HEK293 (cell line): ENCODE results near the gene RAD9B.

Source experiments
- CTCF ChIA-PET: fragments of 350-600 bp; formaldehyde crosslinking; extraction: SDS; loops from one replicate; lab custom pipeline; 2021; ENCODE audit warnings: antibody characterized with exemption; lab: Yijun Ruan, JAX
- POLR2A ChIA-PET: fragments of 300-600 bp; formaldehyde crosslinking; extraction: SDS; loops from one replicate; lab custom pipeline; 2020; ENCODE audit warnings: antibody characterized with exemption, inconsistent platforms; lab: Yijun Ruan, JAX
- H3K27ac ChIP-seq: fragments of 200-500 bp; sonication (Bioruptor generic); 2 replicates; pipeline ENCODE4 v1.5.1; 2014; ENCODE audit warnings: low read depth, low read length, control low read depth, inconsistent platforms; ENCODE audit errors: extremely low read depth
- H3K36me3 ChIP-seq, 2 experiments: fragments of 200-500 bp in 1 of 2; sonication (Bioruptor generic) in 1 of 2; 1 replicate in 1 of 2; 2 replicates in 1 of 2; pipeline ENCODE4 v1.5.1; 2014 to 2017; ENCODE audit warnings: inconsistent platforms in 2 of 2, low read length in 2 of 2; ENCODE audit not compliant: control insufficient read depth in 2 of 2, insufficient read depth in 1 of 2
- H3K4me1 ChIP-seq: fragments of 200-500 bp; sonication (Bioruptor generic); 2 replicates; pipeline ENCODE4 v1.5.1; 2014; ENCODE audit warnings: mild to moderate bottlenecking, low read length, inconsistent platforms; ENCODE audit not compliant: control insufficient read depth, insufficient read depth
- H3K4me3 ChIP-seq: 2 replicates; pipeline ENCODE4 v1.5.1; 2011; ENCODE audit warnings: low read depth, mild to moderate bottlenecking, control low read depth, low read length, moderate library complexity
- H3K9me3 ChIP-seq: fragments of 200-500 bp; sonication (Bioruptor generic); 2 replicates; pipeline ENCODE4 v1.5.1; 2014; ENCODE audit warnings: low read depth, low read length, inconsistent platforms; ENCODE audit not compliant: control insufficient read depth, insufficient read depth
- KLF10 ChIP-seq: fragments of 450-650 bp; IDR thresholded peaks from 2 replicates; pipeline ENCODE4 v1.5.1; 2018; ENCODE audit warnings: missing biosample characterization, mild to moderate bottlenecking, missing genetic modification characterization
- OSR2 ChIP-seq: fragments of 450-650 bp; formaldehyde crosslinking; IDR thresholded peaks from 2 replicates; pipeline ENCODE4 v1.5.1; 2016; ENCODE audit warnings: missing biosample characterization, missing genetic modification characterization
- SALL2 ChIP-seq: fragments of 450-650 bp; formaldehyde crosslinking; IDR thresholded peaks from 2 replicates; pipeline ENCODE4 v1.5.0; 2017; ENCODE audit warnings: missing biosample characterization, mild to moderate bottlenecking, missing genetic modification characterization, borderline replicate concordance
- SP7 ChIP-seq: fragments of 450-650 bp; formaldehyde crosslinking; IDR thresholded peaks from 2 replicates; pipeline ENCODE4 v1.5.1; 2016; ENCODE audit warnings: missing biosample characterization, missing genetic modification characterization
- ZBTB20 ChIP-seq: fragments of 450-650 bp; formaldehyde crosslinking; IDR thresholded peaks from 2 replicates; pipeline ENCODE4 v1.5.1; 2016; ENCODE audit warnings: missing biosample characterization, missing genetic modification characterization
- ZNF112 ChIP-seq: fragments of 450-650 bp; formaldehyde crosslinking; IDR thresholded peaks from 2 replicates; pipeline ENCODE4 v1.5.0; 2017; ENCODE audit warnings: missing biosample characterization, missing genetic modification characterization
- ZNF16 ChIP-seq: fragments of 450-650 bp; formaldehyde crosslinking; IDR thresholded peaks from 2 replicates; pipeline ENCODE4 v1.5.1; 2016; ENCODE audit warnings: low read depth, missing biosample characterization, missing genetic modification characterization
- ZNF175 ChIP-seq: fragments of 450-650 bp; formaldehyde crosslinking; IDR thresholded peaks from 2 replicates; pipeline ENCODE4 v1.5.1; 2016; ENCODE audit warnings: missing biosample characterization, missing genetic modification characterization
- ZNF366 ChIP-seq: fragments of 450-650 bp; formaldehyde crosslinking; conservative IDR thresholded peaks from 2 replicates; pipeline ENCODE4 v1.5.1; 2016; ENCODE audit warnings: missing biosample characterization, missing genetic modification characterization
- ZNF37A ChIP-seq: fragments of 450-650 bp; IDR thresholded peaks from 2 replicates; pipeline ENCODE4 v1.5.1; 2018; ENCODE audit warnings: missing biosample characterization, missing genetic modification characterization
- ZNF433 ChIP-seq: fragments of 450-650 bp; formaldehyde crosslinking; IDR thresholded peaks from 2 replicates; pipeline ENCODE4 v1.5.1; 2016; ENCODE audit warnings: missing biosample characterization, missing genetic modification characterization, low read depth
- ZNF501 ChIP-seq: fragments of 450-650 bp; formaldehyde crosslinking; IDR thresholded peaks from 2 replicates; pipeline ENCODE4 v1.5.1; 2016; ENCODE audit warnings: missing biosample characterization, missing genetic modification characterization
- ZNF549 ChIP-seq: fragments of 450-650 bp; IDR thresholded peaks from 2 replicates; pipeline ENCODE4 v1.5.1; 2018; ENCODE audit warnings: missing biosample characterization, missing genetic modification characterization, mild to moderate bottlenecking, inconsistent platforms, moderate library complexity
- ZNF664 ChIP-seq: fragments of 450-650 bp; formaldehyde crosslinking; IDR thresholded peaks from 2 replicates; pipeline ENCODE4 v1.5.1; 2016; ENCODE audit warnings: missing biosample characterization, missing genetic modification characterization
- ZNF785 ChIP-seq: fragments of 450-650 bp; formaldehyde crosslinking; IDR thresholded peaks from 2 replicates; pipeline ENCODE4 v1.5.1; 2016; ENCODE audit warnings: missing biosample characterization, missing genetic modification characterization
- TF ChIP-seq, protein P1 (sequence below): fragments of 450-650 bp; formaldehyde crosslinking; IDR thresholded peaks from 2 replicates; pipeline ENCODE4 v1.5.1; 2017; ENCODE audit warnings: missing biosample characterization, missing genetic modification characterization
- TF ChIP-seq, protein P2 (sequence below): fragments of 450-650 bp; formaldehyde crosslinking; IDR thresholded peaks from 2 replicates; pipeline ENCODE4 v1.5.1; 2016; ENCODE audit warnings: missing biosample characterization, missing genetic modification characterization
- TF ChIP-seq, protein P3 (sequence below): fragments of 450-650 bp; formaldehyde crosslinking; IDR thresholded peaks from 2 replicates; pipeline ENCODE4 v1.5.1; 2016; ENCODE audit warnings: missing biosample characterization, missing genetic modification characterization
- TF ChIP-seq, protein P4 (sequence below): fragments of 450-650 bp; formaldehyde crosslinking; IDR thresholded peaks from 2 replicates; pipeline ENCODE4 v1.5.1; 2017; ENCODE audit warnings: missing biosample characterization, missing genetic modification characterization
- TF ChIP-seq, protein P5 (sequence below): IDR thresholded peaks from 2 replicates; pipeline ENCODE4 v1.6.1; 2011; ENCODE audit warnings: mild to moderate bottlenecking, low read depth, low read length, borderline replicate concordance
- TF ChIP-seq, protein P6 (sequence below): fragments of 450-650 bp; formaldehyde crosslinking; IDR thresholded peaks from 2 replicates; pipeline ENCODE4 v1.5.1; 2016; ENCODE audit warnings: missing biosample characterization, missing genetic modification characterization
- TF ChIP-seq, protein P7 (sequence below): sonication (generic); formaldehyde crosslinking; IDR thresholded peaks from 2 replicates; pipeline ENCODE4 v1.8.1; 2022; ENCODE audit warnings: mild to moderate bottlenecking, moderate library complexity, missing genetic modification reagents

RAD9B gene

DNA sequence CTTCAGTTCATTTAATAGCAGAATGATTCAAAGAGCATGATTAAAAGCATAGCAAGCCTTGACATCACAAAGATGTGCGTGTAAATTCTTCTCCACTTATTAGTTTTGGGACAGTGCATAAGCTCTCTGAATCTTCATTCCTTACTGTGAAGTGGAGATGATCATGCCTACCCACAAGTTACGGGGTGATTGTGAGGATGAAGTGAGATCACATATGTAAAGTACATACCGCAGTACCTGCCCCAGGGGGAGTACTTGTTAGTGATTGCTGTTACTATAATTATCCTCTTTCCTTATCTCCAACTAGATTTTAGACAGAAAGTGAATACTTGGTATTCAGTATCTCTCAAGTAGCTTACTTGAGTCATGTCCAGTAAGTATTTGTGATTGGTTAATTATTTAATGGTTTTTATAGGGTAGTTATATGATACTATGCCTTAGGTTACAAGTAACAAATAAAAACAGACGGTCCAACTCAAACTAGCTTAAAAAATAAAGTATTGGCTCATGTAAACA is 6.0 kb downstream of the RAD9B start:
- peaks cover 4% of the 10 kb centered on the region for H3K4me1 ChIP-seq
- H3K9me3 ChIP-seq = no peaks in the 10 kb centered on the region
- ChIA-PET POLR2A (no interaction called here), CTCF (interaction anchor here (0.5 to 5.3 kb wide), 6 partner anchors 43 to 386 kb away, joined by 3 to 45 read pairs (median 4); no protein-coding TSS in a partner anchor)
- TF ChIP-seq ZNF785 (tag by site-specific recombination) = no peak
- TF ChIP-seq, protein P1, sequence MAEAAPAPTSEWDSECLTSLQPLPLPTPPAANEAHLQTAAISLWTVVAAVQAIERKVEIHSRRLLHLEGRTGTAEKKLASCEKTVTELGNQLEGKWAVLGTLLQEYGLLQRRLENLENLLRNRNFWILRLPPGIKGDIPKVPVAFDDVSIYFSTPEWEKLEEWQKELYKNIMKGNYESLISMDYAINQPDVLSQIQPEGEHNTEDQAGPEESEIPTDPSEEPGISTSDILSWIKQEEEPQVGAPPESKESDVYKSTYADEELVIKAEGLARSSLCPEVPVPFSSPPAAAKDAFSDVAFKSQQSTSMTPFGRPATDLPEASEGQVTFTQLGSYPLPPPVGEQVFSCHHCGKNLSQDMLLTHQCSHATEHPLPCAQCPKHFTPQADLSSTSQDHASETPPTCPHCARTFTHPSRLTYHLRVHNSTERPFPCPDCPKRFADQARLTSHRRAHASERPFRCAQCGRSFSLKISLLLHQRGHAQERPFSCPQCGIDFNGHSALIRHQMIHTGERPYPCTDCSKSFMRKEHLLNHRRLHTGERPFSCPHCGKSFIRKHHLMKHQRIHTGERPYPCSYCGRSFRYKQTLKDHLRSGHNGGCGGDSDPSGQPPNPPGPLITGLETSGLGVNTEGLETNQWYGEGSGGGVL (tag by site-specific recombination) = peak; percentile 55
- TF ChIP-seq, protein P2, sequence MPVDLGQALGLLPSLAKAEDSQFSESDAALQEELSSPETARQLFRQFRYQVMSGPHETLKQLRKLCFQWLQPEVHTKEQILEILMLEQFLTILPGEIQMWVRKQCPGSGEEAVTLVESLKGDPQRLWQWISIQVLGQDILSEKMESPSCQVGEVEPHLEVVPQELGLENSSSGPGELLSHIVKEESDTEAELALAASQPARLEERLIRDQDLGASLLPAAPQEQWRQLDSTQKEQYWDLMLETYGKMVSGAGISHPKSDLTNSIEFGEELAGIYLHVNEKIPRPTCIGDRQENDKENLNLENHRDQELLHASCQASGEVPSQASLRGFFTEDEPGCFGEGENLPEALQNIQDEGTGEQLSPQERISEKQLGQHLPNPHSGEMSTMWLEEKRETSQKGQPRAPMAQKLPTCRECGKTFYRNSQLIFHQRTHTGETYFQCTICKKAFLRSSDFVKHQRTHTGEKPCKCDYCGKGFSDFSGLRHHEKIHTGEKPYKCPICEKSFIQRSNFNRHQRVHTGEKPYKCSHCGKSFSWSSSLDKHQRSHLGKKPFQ (tag by site-specific recombination) = peak; percentile 59; the same call in 1 of the 2 replicates
- no peak for TF ChIP-seq SALL2 (tag by site-specific recombination)
- TF ChIP-seq SP7 (tag by site-specific recombination) = peak; percentile 84
- TF ChIP-seq ZNF175 (tag by site-specific recombination) = no peak
- no peak for TF ChIP-seq ZNF433
- TF ChIP-seq ZNF112 = no peak
- TF ChIP-seq, protein P3, sequence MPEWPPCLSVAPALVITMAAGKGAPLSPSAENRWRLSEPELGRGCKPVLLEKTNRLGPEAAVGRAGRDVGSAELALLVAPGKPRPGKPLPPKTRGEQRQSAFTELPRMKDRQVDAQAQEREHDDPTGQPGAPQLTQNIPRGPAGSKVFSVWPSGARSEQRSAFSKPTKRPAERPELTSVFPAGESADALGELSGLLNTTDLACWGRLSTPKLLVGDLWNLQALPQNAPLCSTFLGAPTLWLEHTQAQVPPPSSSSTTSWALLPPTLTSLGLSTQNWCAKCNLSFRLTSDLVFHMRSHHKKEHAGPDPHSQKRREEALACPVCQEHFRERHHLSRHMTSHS (tag by site-specific recombination) = no peak
- no peak for TF ChIP-seq ZNF549 (tag by site-specific recombination)
- TF ChIP-seq ZNF664 = no peak
- peak; percentile 48; the same call in 1 of the 2 replicates for TF ChIP-seq ZNF366 (tag by site-specific recombination)
- TF ChIP-seq OSR2 (tag by site-specific recombination) = peak; percentile 51; the same call in 1 of the 2 replicates
- no peak for TF ChIP-seq ZNF16
- TF ChIP-seq ZNF37A (tag by site-specific recombination) = no peak
- TF ChIP-seq ZNF501 = no peak
- TF ChIP-seq, protein P4, sequence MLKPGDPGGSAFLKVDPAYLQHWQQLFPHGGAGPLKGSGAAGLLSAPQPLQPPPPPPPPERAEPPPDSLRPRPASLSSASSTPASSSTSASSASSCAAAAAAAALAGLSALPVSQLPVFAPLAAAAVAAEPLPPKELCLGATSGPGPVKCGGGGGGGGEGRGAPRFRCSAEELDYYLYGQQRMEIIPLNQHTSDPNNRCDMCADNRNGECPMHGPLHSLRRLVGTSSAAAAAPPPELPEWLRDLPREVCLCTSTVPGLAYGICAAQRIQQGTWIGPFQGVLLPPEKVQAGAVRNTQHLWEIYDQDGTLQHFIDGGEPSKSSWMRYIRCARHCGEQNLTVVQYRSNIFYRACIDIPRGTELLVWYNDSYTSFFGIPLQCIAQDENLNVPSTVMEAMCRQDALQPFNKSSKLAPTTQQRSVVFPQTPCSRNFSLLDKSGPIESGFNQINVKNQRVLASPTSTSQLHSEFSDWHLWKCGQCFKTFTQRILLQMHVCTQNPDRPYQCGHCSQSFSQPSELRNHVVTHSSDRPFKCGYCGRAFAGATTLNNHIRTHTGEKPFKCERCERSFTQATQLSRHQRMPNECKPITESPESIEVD (tag by site-specific recombination) = peak; percentile 83
- no peak overlapping the region for H3K27ac ChIP-seq
- no peak overlapping the region for H3K4me3 ChIP-seq
- no peaks in the 10 kb centered on the region for H3K36me3 ChIP-seq

DNA sequence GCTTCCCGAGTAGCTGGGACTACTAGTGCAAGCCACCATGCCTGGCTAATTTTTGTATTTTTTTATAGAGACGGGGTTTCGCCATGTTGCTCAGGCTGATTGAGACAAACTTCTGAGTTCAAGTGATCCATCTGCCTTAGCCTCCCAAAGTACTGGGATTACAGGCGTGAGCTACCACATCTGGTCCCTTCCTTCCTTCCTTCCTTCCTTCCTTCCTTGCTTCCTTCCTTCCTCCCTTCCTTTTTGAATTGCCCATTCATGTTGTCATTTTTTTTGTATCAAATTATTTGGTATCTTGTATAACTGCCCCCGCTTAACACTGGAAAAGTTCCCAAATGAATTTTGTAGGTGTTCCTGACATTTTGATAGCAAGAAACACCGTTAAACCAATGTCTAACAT is 11.7 kb downstream of the RAD9B start:
- no peaks in the 10 kb centered on the region for H3K4me1 ChIP-seq
- CTCF ChIA-PET = interaction anchor here (0.6 to 2.6 kb wide), 9 partner anchors 14 to 412 kb away, joined by 3 to 44 read pairs (median 4); partner anchors contain the start of gene ARPC3
- H3K27ac ChIP-seq = no peak overlapping the region
- TF ChIP-seq, protein P5, sequence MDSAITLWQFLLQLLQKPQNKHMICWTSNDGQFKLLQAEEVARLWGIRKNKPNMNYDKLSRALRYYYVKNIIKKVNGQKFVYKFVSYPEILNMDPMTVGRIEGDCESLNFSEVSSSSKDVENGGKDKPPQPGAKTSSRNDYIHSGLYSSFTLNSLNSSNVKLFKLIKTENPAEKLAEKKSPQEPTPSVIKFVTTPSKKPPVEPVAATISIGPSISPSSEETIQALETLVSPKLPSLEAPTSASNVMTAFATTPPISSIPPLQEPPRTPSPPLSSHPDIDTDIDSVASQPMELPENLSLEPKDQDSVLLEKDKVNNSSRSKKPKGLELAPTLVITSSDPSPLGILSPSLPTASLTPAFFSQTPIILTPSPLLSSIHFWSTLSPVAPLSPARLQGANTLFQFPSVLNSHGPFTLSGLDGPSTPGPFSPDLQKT = no peak
- TF ChIP-seq KLF10 (tag by site-specific recombination) = no peak
- TF ChIP-seq, protein P6, sequence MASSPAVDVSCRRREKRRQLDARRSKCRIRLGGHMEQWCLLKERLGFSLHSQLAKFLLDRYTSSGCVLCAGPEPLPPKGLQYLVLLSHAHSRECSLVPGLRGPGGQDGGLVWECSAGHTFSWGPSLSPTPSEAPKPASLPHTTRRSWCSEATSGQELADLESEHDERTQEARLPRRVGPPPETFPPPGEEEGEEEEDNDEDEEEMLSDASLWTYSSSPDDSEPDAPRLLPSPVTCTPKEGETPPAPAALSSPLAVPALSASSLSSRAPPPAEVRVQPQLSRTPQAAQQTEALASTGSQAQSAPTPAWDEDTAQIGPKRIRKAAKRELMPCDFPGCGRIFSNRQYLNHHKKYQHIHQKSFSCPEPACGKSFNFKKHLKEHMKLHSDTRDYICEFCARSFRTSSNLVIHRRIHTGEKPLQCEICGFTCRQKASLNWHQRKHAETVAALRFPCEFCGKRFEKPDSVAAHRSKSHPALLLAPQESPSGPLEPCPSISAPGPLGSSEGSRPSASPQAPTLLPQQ = no peak
- TF ChIP-seq ZNF175 (tag by site-specific recombination) = no peak
- TF ChIP-seq ZNF366 (tag by site-specific recombination) = peak; percentile 74
- TF ChIP-seq, protein P7, sequence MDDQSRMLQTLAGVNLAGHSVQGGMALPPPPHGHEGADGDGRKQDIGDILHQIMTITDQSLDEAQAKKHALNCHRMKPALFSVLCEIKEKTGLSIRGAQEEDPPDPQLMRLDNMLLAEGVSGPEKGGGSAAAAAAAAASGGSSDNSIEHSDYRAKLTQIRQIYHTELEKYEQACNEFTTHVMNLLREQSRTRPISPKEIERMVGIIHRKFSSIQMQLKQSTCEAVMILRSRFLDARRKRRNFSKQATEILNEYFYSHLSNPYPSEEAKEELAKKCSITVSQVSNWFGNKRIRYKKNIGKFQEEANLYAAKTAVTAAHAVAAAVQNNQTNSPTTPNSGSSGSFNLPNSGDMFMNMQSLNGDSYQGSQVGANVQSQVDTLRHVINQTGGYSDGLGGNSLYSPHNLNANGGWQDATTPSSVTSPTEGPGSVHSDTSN (CRISPR knock-in tag) = no peak
- no peak for TF ChIP-seq ZBTB20 (tag by site-specific recombination)
- TF ChIP-seq, protein P1 (tag by site-specific recombination) = no peak
- H3K4me3 ChIP-seq = no peak overlapping the region
- no peaks in the 10 kb centered on the region for H3K9me3 ChIP-seq
- no peaks in the 10 kb centered on the region for H3K36me3 ChIP-seq
- POLR2A ChIA-PET = no interaction called here
